ENCODE data around the gene CTIF. TPM values are rescaled to one million over a fixed set of nuclear protein-coding genes. Genes with fewer than 3 reads are reported as not detected.
A peak's percentile ranks its signal among the peaks of the same experiment; 100 is the strongest.

The CTIF gene
- total RNA-seq, 2 donors from 2014 or later = 6.1 to 7.3 TPM

DNA sequence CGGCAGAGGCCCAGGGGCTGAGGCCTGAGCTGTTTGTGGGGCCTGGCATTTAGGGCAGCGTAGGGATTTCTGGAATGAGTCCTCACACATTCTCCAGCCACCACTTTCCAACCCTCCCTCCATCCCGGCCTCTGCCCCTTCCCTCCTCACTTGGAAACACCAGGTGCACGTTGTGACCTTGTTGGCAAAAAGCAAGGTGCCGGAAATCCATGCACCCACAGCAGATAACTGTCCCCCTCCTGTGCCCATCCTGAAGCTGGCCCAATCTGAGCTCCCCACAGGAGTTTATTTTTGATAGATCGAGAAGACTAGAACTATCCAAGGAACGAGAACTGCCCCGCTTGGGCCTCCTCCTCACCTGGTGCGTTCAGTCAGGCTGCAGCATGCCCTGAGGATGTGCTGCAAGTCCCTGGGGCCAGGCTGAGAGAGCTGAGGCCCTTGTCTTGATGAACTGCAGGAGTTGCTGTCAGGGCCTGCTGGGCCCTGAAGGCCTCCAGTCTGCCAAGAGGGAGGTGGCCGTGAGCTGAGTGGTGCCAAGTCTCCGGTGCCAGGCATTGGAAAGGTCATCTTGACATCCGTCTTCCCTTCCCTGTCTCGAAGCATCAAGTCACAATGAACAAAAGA, 55.8 kb downstream of the CTIF start:
- H3K4me1 Mint-ChIP-seq = peaks cover 3% of the 10 kb centered on the region
- H3K27ac Mint-ChIP-seq = no peak overlapping the region
- no peak for ATAC-seq

DNA sequence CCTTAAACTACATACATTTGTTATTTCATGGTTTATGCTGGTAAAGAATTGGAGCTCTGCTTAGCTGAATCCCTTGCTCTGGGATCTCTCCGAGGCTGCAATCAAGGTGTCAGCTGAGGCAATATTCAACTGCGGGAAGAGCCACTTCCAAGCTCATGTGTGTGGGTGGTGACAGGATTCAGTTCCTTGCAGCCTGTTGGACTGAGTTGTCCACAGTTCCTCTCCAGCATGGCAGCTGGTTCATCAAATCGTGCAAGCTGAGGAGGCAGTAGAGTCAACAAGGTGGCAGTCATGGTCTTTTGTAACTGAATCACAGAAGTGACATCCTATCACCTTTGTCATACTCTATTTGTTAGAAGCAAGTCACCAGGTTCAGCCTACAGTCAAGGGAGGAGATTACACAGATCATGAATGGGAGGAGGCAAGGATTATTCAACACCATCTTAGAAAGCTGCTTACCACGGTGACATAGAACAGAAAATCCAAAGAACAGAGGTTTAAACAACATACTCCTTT, 56.9 kb downstream of the CTIF start:
- ATAC-seq = no peak
- Mint-ChIP-seq H3K4me1 (peaks cover 1% of the 10 kb centered on the region), H3K36me3 (ENCODE audit: low read depth) (peaks cover 2% of the 10 kb centered on the region), H3K27ac (no peak overlapping the region), H3K4me3 (no peak overlapping the region), H3K27me3 (no peaks in the 10 kb centered on the region)
- DNase-seq = no peak
- H3K9me3 ChIP-seq (ENCODE audit: control insufficient read depth, low read length, poor library complexity, severe bottlenecking) = no peaks in the 10 kb centered on the region

More for the DNA sequence above, 55.8 kb downstream of the CTIF start:
- H3K27me3 Mint-ChIP-seq = peaks cover 6% of the 10 kb centered on the region
- peaks cover 2% of the 10 kb centered on the region for H3K36me3 Mint-ChIP-seq (ENCODE audit: low read depth)
- no peaks in the 10 kb centered on the region for H3K9me3 ChIP-seq (ENCODE audit: control insufficient read depth, low read length, poor library complexity, severe bottlenecking)
- no peak for DNase-seq
- H3K4me3 Mint-ChIP-seq = no peak overlapping the region

DNA sequence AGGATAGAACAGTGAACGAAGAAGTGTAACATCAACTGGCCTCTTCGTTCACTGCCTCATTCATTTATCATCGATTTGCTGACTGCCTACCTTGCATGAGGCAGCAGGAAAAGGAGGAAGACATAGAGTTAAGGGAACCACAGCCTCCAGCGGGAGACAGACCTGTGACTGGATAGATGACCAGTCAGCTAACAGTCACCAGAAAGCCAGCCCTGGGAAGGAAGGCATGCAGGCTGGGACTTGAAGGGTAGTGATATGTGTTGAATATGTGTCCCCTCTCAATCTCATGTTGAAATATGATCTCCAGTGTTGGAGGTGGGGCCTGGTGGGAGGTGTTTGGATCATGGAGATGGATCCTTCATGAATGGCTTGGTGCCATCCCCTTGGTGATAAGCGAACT, 58.3 kb downstream of the CTIF start:
- no peak for DNase-seq
- ATAC-seq = no peak
- no peaks in the 10 kb centered on the region for H3K9me3 ChIP-seq (ENCODE audit: control insufficient read depth, low read length, poor library complexity, severe bottlenecking)
- no peak overlapping the region for H3K27ac Mint-ChIP-seq
- H3K27me3 Mint-ChIP-seq = no peaks in the 10 kb centered on the region
- peaks cover 2% of the 10 kb centered on the region for H3K4me1 Mint-ChIP-seq
- H3K36me3 Mint-ChIP-seq (ENCODE audit: low read depth) = peaks cover 2% of the 10 kb centered on the region
- H3K4me3 Mint-ChIP-seq = no peak overlapping the region

DNA sequence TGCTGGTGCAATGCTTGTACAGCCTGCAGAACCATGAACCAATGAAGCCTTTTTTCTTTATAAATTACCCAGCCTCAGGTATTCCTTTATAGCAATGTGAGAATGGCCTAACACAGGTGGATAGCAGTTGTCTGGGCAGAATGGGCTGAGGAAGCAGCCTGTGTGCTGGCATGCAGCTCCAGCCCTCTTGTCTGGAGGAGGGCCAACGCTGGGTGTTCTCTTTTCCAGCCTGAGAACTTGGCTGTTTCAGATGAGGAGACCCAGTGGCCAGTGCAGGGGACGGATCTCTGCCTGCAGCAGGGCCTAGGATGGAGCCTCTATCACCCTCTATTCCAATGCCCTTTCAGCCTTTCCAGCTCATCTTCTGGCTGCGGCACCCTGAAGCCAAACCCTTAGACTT, 58.8 kb downstream of the CTIF start:
- Mint-ChIP-seq H3K36me3 (ENCODE audit: low read depth) (peaks cover 2% of the 10 kb centered on the region), H3K4me3 (no peak overlapping the region), H3K4me1 (peaks cover 2% of the 10 kb centered on the region), H3K27me3 (no peaks in the 10 kb centered on the region), H3K27ac (no peak overlapping the region)
- H3K9me3 ChIP-seq (ENCODE audit: control insufficient read depth, low read length, poor library complexity, severe bottlenecking) = no peaks in the 10 kb centered on the region
- ATAC-seq (no peak), DNase-seq (no peak)

DNA sequence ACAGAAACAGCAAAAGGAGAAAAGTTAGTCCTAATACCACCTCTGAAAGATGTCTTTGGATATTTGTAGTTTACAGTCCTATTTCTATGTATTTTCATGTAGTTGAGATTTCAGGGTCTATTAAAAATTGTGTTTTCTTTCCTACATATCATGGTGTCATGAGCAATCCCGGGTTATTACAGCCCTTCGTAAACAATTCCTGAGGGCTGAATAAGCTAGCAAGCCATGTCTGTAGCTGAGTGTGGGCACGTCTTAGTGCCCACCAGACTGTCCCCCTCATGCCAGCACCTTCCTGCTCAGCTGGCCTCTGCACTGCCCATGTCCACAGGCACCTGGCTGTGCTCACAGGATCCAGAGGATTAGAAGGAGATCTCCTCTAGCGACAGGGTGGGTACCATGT, 60.6 kb downstream of the CTIF start:
- Mint-ChIP-seq H3K36me3 (ENCODE audit: low read depth) (peaks cover 4% of the 10 kb centered on the region), H3K4me3 (no peak overlapping the region), H3K27ac (no peak overlapping the region), H3K4me1 (peaks cover 2% of the 10 kb centered on the region), H3K27me3 (no peaks in the 10 kb centered on the region)
- no peaks in the 10 kb centered on the region for H3K9me3 ChIP-seq (ENCODE audit: control insufficient read depth, low read length, poor library complexity, severe bottlenecking)
- DNase-seq = no peak
- no peak for ATAC-seq

DNA sequence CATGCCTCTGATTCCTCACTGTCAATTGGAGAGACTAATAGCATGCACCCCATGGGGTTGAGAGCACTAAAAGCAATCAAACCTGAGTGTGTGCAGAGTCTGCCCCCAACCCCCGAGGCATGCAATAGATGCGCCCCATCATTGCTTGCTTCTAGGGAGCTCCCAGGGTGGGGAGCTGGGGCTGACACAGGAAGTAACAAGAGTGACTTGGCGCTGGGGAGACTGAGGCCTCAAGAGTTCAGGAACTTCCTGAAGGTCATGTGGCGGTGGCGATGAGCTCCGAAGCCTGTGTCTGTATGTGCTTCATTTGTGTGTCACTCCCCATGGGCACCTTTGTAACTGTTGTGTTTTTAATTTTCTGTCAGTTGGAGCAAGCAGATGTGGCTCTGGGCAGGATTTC, 61.2 kb downstream of the CTIF start:
- Mint-ChIP-seq H3K36me3 (ENCODE audit: low read depth) (peaks cover 4% of the 10 kb centered on the region), H3K27me3 (no peaks in the 10 kb centered on the region), H3K4me1 (peaks cover 2% of the 10 kb centered on the region), H3K4me3 (no peak overlapping the region), H3K27ac (no peak overlapping the region)
- no peak for DNase-seq
- no peak for ATAC-seq
- no peaks in the 10 kb centered on the region for H3K9me3 ChIP-seq (ENCODE audit: control insufficient read depth, low read length, poor library complexity, severe bottlenecking)

DNA sequence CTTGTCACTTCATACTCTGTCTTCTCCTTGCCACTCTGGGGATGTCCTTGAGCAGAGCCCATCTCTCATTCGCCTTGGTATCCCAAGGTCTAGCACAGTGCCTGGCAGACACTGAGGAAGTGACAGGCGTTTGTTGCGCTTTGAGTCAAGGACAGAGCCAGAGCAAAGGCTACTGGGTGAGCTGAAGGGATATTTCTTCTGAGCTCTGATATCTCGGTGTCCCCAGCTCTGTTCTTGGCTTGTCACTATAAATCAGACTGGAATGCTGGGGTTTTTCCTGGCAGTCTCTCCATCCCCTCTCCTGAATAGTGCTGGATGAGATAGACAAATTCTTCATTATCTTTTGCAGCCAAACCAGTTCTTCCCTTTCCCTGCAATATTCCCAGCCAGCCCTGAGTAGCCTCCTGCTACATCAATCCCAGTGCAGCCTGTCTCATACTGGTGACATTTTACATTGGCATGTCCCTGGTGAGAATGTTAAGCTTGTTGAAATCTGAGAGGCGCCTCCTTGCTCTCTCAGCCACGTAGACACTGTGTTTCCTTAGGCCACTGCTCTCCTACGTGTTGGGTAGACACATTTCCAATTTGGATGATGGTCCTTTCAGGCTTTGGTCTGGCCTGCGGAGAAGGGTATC, 61.7 kb downstream of the CTIF start:
- Mint-ChIP-seq H3K4me1 (peaks cover 2% of the 10 kb centered on the region), H3K4me3 (no peak overlapping the region), H3K36me3 (ENCODE audit: low read depth) (peaks cover 4% of the 10 kb centered on the region), H3K27me3 (no peaks in the 10 kb centered on the region), H3K27ac (no peak overlapping the region)
- no peak for DNase-seq
- H3K9me3 ChIP-seq (ENCODE audit: control insufficient read depth, low read length, poor library complexity, severe bottlenecking) = no peaks in the 10 kb centered on the region
- ATAC-seq = no peak

DNA sequence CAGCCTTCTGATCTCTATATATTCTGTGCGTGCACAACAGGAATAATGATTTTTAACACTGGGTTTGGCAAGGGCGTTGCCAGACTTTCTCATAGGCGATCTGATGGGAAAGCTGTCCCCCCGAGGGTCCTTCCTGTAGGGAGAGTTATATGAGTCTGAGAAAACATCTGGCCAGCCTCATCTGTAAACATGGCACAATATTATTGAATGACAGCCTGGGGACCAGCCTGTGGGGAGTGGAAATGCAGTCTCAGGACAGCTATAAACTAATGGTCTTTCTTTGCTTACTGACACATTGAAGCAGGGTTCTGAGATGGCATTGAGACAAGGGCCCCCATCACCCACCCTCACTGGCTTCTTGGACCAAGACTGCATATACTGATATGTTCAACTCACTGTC, 62.5 kb downstream of the CTIF start:
- H3K4me3 Mint-ChIP-seq = no peak overlapping the region
- no peaks in the 10 kb centered on the region for H3K27me3 Mint-ChIP-seq
- H3K4me1 Mint-ChIP-seq = peaks cover 2% of the 10 kb centered on the region
- no peak overlapping the region for H3K27ac Mint-ChIP-seq
- H3K36me3 Mint-ChIP-seq (ENCODE audit: low read depth) = peaks cover 2% of the 10 kb centered on the region
- no peak for ATAC-seq
- H3K9me3 ChIP-seq (ENCODE audit: control insufficient read depth, low read length, poor library complexity, severe bottlenecking) = no peaks in the 10 kb centered on the region
- no peak for DNase-seq

DNA sequence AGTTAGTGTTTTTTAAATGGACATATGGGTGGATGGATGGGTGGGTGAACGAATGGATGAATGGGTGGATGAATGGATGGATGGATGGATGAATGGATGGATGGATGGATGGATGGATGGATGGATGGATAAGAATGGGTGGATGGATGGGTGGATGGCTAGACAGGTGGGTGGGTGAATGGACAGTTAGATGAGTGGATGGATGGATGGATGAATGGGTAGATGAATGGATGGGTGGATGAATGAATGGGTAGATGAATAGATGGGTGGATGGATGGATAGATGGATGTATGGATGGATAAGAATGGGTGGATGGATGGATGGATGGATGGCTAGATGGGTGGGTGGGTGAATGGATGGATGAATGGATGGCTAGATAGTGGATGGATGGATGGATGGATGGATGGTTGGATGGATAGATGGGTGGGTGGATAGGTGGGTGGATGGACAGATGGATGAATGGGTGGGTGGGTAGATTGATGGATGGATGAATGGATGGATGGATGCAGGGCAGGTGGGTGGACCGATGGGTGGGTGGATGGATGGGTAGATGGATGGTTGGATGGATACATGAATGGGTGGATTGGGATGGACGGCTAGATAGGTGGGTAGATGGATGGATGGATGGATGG, 64.0 kb downstream of the CTIF start:
- peaks cover 3% of the 10 kb centered on the region for H3K4me1 Mint-ChIP-seq
- H3K27ac Mint-ChIP-seq = no peak overlapping the region
- ATAC-seq = no peak
- H3K36me3 Mint-ChIP-seq (ENCODE audit: low read depth) = peaks cover 3% of the 10 kb centered on the region
- H3K4me3 Mint-ChIP-seq = no peak overlapping the region
- H3K27me3 Mint-ChIP-seq = no peaks in the 10 kb centered on the region
- H3K9me3 ChIP-seq (ENCODE audit: control insufficient read depth, low read length, poor library complexity, severe bottlenecking) = no peaks in the 10 kb centered on the region
- DNase-seq = no peak

DNA sequence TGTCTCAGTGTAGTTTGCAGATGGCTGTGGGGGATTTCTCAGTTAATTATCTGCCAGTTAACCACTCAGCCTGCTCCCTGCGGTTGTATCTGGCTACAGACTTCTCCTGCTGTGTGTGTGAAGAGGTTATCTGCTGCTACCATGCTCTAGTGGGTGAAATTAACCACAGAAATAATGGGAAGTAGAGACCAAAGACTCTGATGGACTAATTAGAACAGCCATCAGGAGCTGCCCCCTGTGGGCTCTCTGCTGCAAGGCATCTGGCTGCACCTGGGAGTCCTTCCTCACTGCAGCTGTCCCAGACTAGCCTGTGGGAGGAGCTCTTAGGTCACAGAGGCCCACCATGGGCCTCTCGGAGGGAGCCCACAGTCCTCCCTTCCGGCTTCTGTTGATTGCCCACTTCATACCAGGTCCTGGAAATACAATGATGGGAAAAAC, 66.6 kb downstream of the CTIF start:
- no peak for DNase-seq
- no peaks in the 10 kb centered on the region for H3K27me3 Mint-ChIP-seq
- no peak overlapping the region for H3K4me3 Mint-ChIP-seq
- no peaks in the 10 kb centered on the region for H3K9me3 ChIP-seq (ENCODE audit: control insufficient read depth, low read length, poor library complexity, severe bottlenecking)
- H3K4me1 Mint-ChIP-seq = peaks cover 6% of the 10 kb centered on the region
- no peak for ATAC-seq
- no peak overlapping the region for H3K27ac Mint-ChIP-seq
- H3K36me3 Mint-ChIP-seq (ENCODE audit: low read depth) = peaks cover 7% of the 10 kb centered on the region

DNA sequence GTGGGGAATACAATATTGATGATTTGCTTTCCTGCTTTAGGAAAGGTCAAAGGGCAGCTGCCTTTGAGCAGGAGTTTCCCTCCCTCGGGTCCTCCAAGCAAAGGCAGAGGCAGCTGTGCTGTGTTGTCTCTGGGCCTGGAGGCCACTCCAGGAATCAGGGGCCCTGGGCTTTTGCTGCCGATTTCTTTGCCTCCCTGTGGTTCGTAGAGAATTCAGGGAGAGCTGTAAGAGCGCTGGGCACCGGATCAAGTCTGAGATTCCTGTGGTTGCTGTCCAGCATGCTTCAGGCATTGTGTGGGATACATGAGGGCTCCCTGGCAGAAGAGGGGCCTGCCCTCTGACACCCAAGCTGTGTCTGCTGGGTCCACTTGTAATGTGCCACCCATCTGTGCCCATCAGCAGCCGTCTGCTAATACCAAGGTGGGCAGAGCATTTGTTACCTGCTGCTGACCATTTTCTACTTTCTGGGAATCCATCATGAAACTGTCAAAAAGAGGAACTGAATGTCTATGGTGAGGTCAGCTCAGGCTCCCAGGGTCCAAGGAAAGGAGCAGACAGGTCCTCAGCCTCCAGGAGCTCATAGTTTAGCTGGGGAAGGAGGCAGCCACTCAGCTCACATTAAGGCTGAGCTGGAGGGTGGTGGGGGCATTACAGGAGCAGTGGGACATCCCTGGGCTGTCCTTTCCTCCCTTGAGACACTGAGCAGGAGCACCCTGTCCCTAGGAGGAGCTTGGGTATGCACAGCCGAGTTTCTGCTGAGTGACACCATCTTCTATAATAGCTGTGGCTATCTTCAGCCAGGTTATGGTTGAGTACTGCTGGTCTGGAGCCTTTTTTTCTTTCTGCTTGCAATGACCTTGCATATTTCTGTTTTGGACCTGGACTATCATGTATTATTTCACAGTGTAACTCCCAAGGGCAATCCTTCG, 68.5 kb downstream of the CTIF start:
- Mint-ChIP-seq H3K4me1 (peaks cover 4% of the 10 kb centered on the region), H3K36me3 (ENCODE audit: low read depth) (peaks cover 7% of the 10 kb centered on the region), H3K4me3 (no peak overlapping the region), H3K27me3 (no peaks in the 10 kb centered on the region), H3K27ac (no peak overlapping the region)
- no peaks in the 10 kb centered on the region for H3K9me3 ChIP-seq (ENCODE audit: control insufficient read depth, low read length, poor library complexity, severe bottlenecking)
- ATAC-seq (no peak), DNase-seq (no peak)

DNA sequence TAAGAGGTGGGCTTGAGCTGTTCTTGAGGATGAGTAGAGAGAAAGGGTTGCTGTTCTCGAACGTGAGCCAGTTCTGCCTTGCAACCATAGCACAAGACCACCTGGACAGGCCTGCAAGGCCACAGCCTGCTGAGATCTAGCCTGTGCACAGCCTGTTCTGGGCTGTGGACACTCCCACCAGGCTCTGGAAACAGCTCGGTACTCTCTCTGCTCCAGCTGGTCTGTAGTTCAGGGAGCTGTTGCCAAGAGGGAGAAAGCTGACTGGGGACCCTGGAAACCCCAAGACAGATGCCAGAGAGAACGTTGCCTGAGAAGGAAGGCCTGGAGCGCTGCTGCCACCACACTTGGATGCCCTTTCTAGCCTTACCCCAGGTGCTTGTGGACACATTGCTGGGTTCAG, 69.8 kb downstream of the CTIF start:
- H3K36me3 Mint-ChIP-seq (ENCODE audit: low read depth) = peaks cover 4% of the 10 kb centered on the region
- no peaks in the 10 kb centered on the region for H3K27me3 Mint-ChIP-seq
- no peaks in the 10 kb centered on the region for H3K9me3 ChIP-seq (ENCODE audit: control insufficient read depth, low read length, poor library complexity, severe bottlenecking)
- ATAC-seq (no peak), DNase-seq (no peak)
- peaks cover 4% of the 10 kb centered on the region for H3K4me1 Mint-ChIP-seq
- peak overlapping the region; percentile 81 for H3K27ac Mint-ChIP-seq
- no peak overlapping the region for H3K4me3 Mint-ChIP-seq

DNA sequence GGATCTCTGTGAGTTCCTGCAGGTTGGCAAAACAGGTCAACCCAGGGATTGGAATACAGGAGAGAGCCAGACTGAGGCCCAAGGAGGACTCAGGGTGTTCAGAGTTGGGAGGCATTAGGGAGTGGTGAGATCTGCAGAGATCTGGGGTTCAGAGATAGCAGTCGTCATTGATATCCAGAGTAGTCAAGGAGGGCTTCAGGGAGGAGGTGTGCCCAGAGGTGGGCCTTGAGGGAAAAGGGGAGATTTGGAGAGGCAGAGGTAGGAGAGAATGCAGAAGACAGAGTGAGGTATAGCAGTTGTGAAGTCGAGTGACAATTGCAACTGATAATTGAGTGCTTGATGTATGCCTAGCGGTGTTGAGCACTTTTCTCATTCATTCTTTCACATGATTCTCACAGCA, 70.3 kb downstream of the CTIF start:
- no peak overlapping the region for H3K4me3 Mint-ChIP-seq
- ATAC-seq (no peak), DNase-seq (no peak)
- no peaks in the 10 kb centered on the region for H3K27me3 Mint-ChIP-seq
- no peaks in the 10 kb centered on the region for H3K9me3 ChIP-seq (ENCODE audit: control insufficient read depth, low read length, poor library complexity, severe bottlenecking)
- H3K36me3 Mint-ChIP-seq (ENCODE audit: low read depth) = peaks cover 4% of the 10 kb centered on the region
- peaks cover 4% of the 10 kb centered on the region for H3K4me1 Mint-ChIP-seq
- peak overlapping the region; percentile 81 for H3K27ac Mint-ChIP-seq

Measured in T-helper 17 cell (primary cell).